PFSK-1 (cell line): Measurements from ENCODE around the gene SPTAN1.

ENCODE experiments used
- POLR2AphosphoS5 ChIP-seq: IDR thresholded peaks from 2 replicates; pipeline ENCODE4 v1.6.1; 2012; ENCODE audit warnings: low read depth, mild to moderate bottlenecking, control low read depth, low read length, moderate library complexity
- REST ChIP-seq, 2 experiments: IDR thresholded peaks; 2 replicates each; pipeline versions ENCODE4 v1.6.1 to v1.8.0; 2011 to 2012; ENCODE audit warnings: low read depth in 2 of 2, low read length in 2 of 2, control low read depth in 1 of 2, inconsistent platforms in 1 of 2, mild to moderate bottlenecking in 1 of 2, moderate library complexity in 1 of 2; ENCODE audit not compliant: insufficient read depth in 1 of 2
- SIN3A ChIP-seq: IDR thresholded peaks from 2 replicates; pipeline ENCODE4 v1.6.1; 2012; ENCODE audit warnings: mild to moderate bottlenecking, low read length, moderate library complexity, borderline replicate concordance; ENCODE audit not compliant: insufficient read depth
- TAF1 ChIP-seq: IDR thresholded peaks from 2 replicates; pipeline ENCODE4 v1.6.1; 2012; ENCODE audit warnings: low read length, control low read depth, borderline replicate concordance; ENCODE audit not compliant: insufficient read depth

GRCh38 chr9:128624566-128624965 lies 72.2 kb downstream of the SPTAN1 start:
- TF ChIP-seq TAF1 (no peak), SIN3A (no peak), POLR2AphosphoS5 (no peak), REST (IDR thresholded peaks at IDR 0.05; ENCODE audit: insufficient read depth in 1 of 2, low read depth in 2 of 2, low read length in 2 of 2) (no peak)
